ENCODE results near the gene ZMYM2. TPM values are rescaled to one million over a fixed set of nuclear protein-coding genes. Genes with fewer than 3 reads are reported as not detected.

The ZMYM2 gene
- total and polyA plus RNA-seq, 2 experiments from 2014 or later, result 87.9 to 159 TPM

DNA sequence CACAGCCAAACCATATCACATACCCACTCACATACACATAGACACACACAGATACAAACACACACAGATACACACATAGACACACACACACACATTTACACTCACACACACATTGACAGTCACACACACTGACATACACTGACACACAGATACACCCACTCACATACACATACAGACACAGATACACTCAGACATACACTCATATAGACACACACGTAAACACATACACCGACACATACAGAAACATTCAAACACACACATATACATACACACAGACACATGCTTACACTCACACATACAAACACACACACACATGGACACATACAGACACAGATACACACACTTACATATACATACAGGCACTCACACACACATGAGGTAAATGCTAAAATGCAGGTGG is 172.1 kb downstream of the ZMYM2 start:
- Histone ChIP-seq H3K4me1 (ENCODE audit: insufficient read depth) (peaks cover 7% of the 10 kb centered on the region), H3K27me3 (ENCODE audit: insufficient read depth) (peaks cover 38% of the 10 kb centered on the region), H3K4me2 (no peak overlapping the region), H3F3A (replicated peaks; ENCODE audit: low read depth) (no peaks in the 10 kb centered on the region), H3K36me3 (ENCODE audit: insufficient read depth) (no peaks in the 10 kb centered on the region), H3K27ac (ENCODE audit: low read depth) (no peak overlapping the region), H3K79me2 (replicated peaks; ENCODE audit: insufficient read depth) (no peaks in the 10 kb centered on the region), H4K20me1 (replicated peaks; ENCODE audit: insufficient read depth) (no peaks in the 10 kb centered on the region; the same call in 1 of the 2 replicates), H3K4me3 (no peak overlapping the region), H3K9me2 (ENCODE audit: insufficient read depth) (no peaks in the 10 kb centered on the region), H2AFZ (no peak overlapping the region)
- DNase-seq (ENCODE audit: low spot score) (no peak), ATAC-seq (no peak)
- TF ChIP-seq ZNF331 (CRISPR knock-in tag; IDR thresholded peaks at IDR 0.05; ENCODE audit: low read depth) (no peak), NANOG (IDR thresholded peaks at IDR 0.05; ENCODE audit: borderline replicate concordance) (no peak), CREB1 (CRISPR knock-in tag; IDR thresholded peaks at IDR 0.05; ENCODE audit: low read depth) (no peak), STAT1 (IDR thresholded peaks at IDR 0.05; ENCODE audit: unreplicated experiment) (no peak), JUNB (IDR thresholded peaks at IDR 0.05; ENCODE audit: unreplicated experiment) (no peak), EZH2phosphoT487 (IDR thresholded peaks at IDR 0.05; ENCODE audit: unreplicated experiment) (no peak), POLR2AphosphoS5 (IDR thresholded peaks at IDR 0.05; ENCODE audit: low read depth) (no peak), EZH2 (IDR thresholded peaks at IDR 0.05; ENCODE audit: low read depth, unreplicated experiment) (no peak), ZNF114 (CRISPR knock-in tag; IDR thresholded peaks at IDR 0.05) (no peak)
- TF ChIP-seq, protein P1, sequence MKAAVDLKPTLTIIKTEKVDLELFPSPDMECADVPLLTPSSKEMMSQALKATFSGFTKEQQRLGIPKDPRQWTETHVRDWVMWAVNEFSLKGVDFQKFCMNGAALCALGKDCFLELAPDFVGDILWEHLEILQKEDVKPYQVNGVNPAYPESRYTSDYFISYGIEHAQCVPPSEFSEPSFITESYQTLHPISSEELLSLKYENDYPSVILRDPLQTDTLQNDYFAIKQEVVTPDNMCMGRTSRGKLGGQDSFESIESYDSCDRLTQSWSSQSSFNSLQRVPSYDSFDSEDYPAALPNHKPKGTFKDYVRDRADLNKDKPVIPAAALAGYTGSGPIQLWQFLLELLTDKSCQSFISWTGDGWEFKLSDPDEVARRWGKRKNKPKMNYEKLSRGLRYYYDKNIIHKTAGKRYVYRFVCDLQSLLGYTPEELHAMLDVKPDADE (IDR thresholded peaks at IDR 0.05), result no peak
- TF ChIP-seq, protein P2, sequence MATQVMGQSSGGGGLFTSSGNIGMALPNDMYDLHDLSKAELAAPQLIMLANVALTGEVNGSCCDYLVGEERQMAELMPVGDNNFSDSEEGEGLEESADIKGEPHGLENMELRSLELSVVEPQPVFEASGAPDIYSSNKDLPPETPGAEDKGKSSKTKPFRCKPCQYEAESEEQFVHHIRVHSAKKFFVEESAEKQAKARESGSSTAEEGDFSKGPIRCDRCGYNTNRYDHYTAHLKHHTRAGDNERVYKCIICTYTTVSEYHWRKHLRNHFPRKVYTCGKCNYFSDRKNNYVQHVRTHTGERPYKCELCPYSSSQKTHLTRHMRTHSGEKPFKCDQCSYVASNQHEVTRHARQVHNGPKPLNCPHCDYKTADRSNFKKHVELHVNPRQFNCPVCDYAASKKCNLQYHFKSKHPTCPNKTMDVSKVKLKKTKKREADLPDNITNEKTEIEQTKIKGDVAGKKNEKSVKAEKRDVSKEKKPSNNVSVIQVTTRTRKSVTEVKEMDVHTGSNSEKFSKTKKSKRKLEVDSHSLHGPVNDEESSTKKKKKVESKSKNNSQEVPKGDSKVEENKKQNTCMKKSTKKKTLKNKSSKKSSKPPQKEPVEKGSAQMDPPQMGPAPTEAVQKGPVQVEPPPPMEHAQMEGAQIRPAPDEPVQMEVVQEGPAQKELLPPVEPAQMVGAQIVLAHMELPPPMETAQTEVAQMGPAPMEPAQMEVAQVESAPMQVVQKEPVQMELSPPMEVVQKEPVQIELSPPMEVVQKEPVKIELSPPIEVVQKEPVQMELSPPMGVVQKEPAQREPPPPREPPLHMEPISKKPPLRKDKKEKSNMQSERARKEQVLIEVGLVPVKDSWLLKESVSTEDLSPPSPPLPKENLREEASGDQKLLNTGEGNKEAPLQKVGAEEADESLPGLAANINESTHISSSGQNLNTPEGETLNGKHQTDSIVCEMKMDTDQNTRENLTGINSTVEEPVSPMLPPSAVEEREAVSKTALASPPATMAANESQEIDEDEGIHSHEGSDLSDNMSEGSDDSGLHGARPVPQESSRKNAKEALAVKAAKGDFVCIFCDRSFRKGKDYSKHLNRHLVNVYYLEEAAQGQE (IDR thresholded peaks at IDR 0.05; ENCODE audit: unreplicated experiment), result no peak
- TF ChIP-seq, protein P3, sequence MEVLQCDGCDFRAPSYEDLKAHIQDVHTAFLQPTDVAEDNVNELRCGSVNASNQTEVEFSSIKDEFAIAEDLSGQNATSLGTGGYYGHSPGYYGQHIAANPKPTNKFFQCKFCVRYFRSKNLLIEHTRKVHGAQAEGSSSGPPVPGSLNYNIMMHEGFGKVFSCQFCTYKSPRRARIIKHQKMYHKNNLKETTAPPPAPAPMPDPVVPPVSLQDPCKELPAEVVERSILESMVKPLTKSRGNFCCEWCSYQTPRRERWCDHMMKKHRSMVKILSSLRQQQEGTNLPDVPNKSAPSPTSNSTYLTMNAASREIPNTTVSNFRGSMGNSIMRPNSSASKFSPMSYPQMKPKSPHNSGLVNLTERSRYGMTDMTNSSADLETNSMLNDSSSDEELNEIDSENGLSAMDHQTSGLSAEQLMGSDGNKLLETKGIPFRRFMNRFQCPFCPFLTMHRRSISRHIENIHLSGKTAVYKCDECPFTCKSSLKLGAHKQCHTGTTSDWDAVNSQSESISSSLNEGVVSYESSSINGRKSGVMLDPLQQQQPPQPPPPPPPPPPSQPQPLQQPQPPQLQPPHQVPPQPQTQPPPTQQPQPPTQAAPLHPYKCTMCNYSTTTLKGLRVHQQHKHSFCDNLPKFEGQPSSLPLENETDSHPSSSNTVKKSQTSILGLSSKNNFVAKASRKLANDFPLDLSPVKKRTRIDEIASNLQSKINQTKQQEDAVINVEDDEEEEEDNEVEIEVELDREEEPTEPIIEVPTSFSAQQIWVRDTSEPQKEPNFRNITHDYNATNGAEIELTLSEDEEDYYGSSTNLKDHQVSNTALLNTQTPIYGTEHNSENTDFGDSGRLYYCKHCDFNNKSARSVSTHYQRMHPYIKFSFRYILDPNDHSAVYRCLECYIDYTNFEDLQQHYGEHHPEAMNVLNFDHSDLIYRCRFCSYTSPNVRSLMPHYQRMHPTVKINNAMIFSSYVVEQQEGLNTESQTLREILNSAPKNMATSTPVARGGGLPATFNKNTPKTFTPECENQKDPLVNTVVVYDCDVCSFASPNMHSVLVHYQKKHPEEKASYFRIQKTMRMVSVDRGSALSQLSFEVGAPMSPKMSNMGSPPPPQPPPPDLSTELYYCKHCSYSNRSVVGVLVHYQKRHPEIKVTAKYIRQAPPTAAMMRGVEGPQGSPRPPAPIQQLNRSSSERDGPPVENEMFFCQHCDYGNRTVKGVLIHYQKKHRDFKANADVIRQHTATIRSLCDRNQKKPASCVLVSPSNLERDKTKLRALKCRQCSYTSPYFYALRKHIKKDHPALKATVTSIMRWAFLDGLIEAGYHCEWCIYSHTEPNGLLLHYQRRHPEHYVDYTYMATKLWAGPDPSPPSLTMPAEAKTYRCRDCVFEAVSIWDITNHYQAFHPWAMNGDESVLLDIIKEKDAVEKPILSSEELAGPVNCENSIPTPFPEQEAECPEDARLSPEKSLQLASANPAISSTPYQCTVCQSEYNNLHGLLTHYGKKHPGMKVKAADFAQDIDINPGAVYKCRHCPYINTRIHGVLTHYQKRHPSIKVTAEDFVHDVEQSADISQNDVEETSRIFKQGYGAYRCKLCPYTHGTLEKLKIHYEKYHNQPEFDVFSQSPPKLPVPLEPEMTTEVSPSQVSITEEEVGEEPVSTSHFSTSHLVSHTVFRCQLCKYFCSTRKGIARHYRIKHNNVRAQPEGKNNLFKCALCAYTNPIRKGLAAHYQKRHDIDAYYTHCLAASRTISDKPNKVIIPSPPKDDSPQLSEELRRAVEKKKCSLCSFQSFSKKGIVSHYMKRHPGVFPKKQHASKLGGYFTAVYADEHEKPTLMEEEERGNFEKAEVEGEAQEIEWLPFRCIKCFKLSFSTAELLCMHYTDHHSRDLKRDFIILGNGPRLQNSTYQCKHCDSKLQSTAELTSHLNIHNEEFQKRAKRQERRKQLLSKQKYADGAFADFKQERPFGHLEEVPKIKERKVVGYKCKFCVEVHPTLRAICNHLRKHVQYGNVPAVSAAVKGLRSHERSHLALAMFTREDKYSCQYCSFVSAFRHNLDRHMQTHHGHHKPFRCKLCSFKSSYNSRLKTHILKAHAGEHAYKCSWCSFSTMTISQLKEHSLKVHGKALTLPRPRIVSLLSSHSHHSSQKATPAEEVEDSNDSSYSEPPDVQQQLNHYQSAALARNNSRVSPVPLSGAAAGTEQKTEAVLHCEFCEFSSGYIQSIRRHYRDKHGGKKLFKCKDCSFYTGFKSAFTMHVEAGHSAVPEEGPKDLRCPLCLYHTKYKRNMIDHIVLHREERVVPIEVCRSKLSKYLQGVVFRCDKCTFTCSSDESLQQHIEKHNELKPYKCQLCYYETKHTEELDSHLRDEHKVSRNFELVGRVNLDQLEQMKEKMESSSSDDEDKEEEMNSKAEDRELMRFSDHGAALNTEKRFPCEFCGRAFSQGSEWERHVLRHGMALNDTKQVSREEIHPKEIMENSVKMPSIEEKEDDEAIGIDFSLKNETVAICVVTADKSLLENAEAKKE (CRISPR knock-in tag; IDR thresholded peaks at IDR 0.05), result no peak
- TF ChIP-seq, protein P4, sequence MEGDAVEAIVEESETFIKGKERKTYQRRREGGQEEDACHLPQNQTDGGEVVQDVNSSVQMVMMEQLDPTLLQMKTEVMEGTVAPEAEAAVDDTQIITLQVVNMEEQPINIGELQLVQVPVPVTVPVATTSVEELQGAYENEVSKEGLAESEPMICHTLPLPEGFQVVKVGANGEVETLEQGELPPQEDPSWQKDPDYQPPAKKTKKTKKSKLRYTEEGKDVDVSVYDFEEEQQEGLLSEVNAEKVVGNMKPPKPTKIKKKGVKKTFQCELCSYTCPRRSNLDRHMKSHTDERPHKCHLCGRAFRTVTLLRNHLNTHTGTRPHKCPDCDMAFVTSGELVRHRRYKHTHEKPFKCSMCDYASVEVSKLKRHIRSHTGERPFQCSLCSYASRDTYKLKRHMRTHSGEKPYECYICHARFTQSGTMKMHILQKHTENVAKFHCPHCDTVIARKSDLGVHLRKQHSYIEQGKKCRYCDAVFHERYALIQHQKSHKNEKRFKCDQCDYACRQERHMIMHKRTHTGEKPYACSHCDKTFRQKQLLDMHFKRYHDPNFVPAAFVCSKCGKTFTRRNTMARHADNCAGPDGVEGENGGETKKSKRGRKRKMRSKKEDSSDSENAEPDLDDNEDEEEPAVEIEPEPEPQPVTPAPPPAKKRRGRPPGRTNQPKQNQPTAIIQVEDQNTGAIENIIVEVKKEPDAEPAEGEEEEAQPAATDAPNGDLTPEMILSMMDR (conservative IDR thresholded peaks at IDR 0.05; ENCODE audit: low read depth in 2 of 2), result no peak
- no peaks in the 10 kb centered on the region for H3K9me3 Mint-ChIP-seq
- H3K27me3 Mint-ChIP-seq (ENCODE audit: insufficient read depth, low read depth, poor library complexity), result peaks cover 4% of the 10 kb centered on the region
- no peak overlapping the region for H3K27ac Mint-ChIP-seq
- H3K4me1 Mint-ChIP-seq, result no peaks in the 10 kb centered on the region
- no peak overlapping the region for H3K4me3 Mint-ChIP-seq
- H3K36me3 Mint-ChIP-seq (ENCODE audit: low read depth), result no peaks in the 10 kb centered on the region

All from GM23338 (cell line).